Fibroblast of skin of right quadriceps (primary cell): ENCODE data around the gene LGI1.

Experiments
- DNase-seq: peaks from one replicate; pipeline ENCODE4 v3.0.0-alpha.2; 2013

LGI1 gene

GRCh38 chr10:93755443-93756116 is 2.2 kb upstream of the LGI1 start:
- no peak for DNase-seq

- DNase-seq, result no peak
These were observed 1.6 kb upstream of the LGI1 start for GRCh38 chr10:93756118-93756517.

GRCh38 chr10:93757136-93757535 is 600 bp upstream of the LGI1 start:
- no peak for DNase-seq

GRCh38 chr10:93758508-93758885 is 761 bp downstream of the LGI1 start:
- DNase-seq, result no peak

GRCh38 chr10:93758891-93759410 is 1.2 kb downstream of the LGI1 start:
- no peak for DNase-seq

GRCh38 chr10:93760490-93760889 is 2.8 kb downstream of the LGI1 start:
- no peak for DNase-seq

- no peak for DNase-seq
These were observed 5.2 kb downstream of the LGI1 start for GRCh38 chr10:93762979-93763391.

GRCh38 chr10:93766918-93767317 is 9.2 kb downstream of the LGI1 start:
- DNase-seq, result no peak

- DNase-seq, result no peak
These were observed 10.1 kb downstream of the LGI1 start for GRCh38 chr10:93767724-93768399.

- DNase-seq, result no peak
These were observed 11.2 kb downstream of the LGI1 start for GRCh38 chr10:93768892-93769291.

GRCh38 chr10:93771354-93771753 is 13.6 kb downstream of the LGI1 start:
- peak; percentile 13 for DNase-seq

- DNase-seq, result no peak
These were observed 15.4 kb downstream of the LGI1 start for GRCh38 chr10:93773120-93773519.

- no peak for DNase-seq
These were observed 16.0 kb downstream of the LGI1 start for GRCh38 chr10:93773705-93774104.

- no peak for DNase-seq
These were observed 17.6 kb downstream of the LGI1 start for GRCh38 chr10:93775356-93775755.

- DNase-seq, result no peak
These were observed 19.4 kb downstream of the LGI1 start for GRCh38 chr10:93777092-93777491.

- no peak for DNase-seq
These were observed 26.3 kb downstream of the LGI1 start for GRCh38 chr10:93784059-93784458.

- DNase-seq, result no peak
These were observed 30.9 kb downstream of the LGI1 start for GRCh38 chr10:93788413-93789208.

- DNase-seq, result no peak
These were observed 32.7 kb downstream of the LGI1 start for GRCh38 chr10:93790439-93790838.

- no peak for DNase-seq
These were observed 38.4 kb downstream of the LGI1 start for GRCh38 chr10:93796167-93796566.

GRCh38 chr10:93797825-93798224 is 40.1 kb downstream of the LGI1 start:
- DNase-seq, result no peak

- peak; percentile 17 for DNase-seq
These were observed 41.5 kb downstream of the LGI1 start for GRCh38 chr10:93799155-93799708.

GRCh38 chr10:93804200-93804599 is 46.5 kb downstream of the LGI1 start:
- DNase-seq, result no peak

GRCh38 chr10:93806903-93807302 is 49.2 kb downstream of the LGI1 start:
- peak; percentile 10 for DNase-seq
